NCI-H2196 treated with DMSO at 0.1 percent for 48 hours (cell line): ENCODE results near the gene JDP2.

Experiments
- DNase-seq: peaks from one replicate; lab custom pipeline; 2025; ENCODE audit not compliant: unreplicated experiment; lab: John Stamatoyannopoulos, UW

JDP2 gene

GRCh38 chr14:75479770-75480600 lies 52.2 kb downstream of the JDP2 start:
- DNase-seq: no peak

GRCh38 chr14:75482366-75482765 lies 54.5 kb downstream of the JDP2 start:
- no peak for DNase-seq

GRCh38 chr14:75484711-75485429 lies 57.0 kb downstream of the JDP2 start:
- DNase-seq: no peak

- DNase-seq: no peak
These were observed 58.5 kb downstream of the JDP2 start for GRCh38 chr14:75486318-75486717.

GRCh38 chr14:75487155-75487671 lies 59.4 kb downstream of the JDP2 start:
- DNase-seq: no peak

- DNase-seq: no peak
These were observed 61.6 kb downstream of the JDP2 start for GRCh38 chr14:75489480-75489837.

GRCh38 chr14:75491376-75491978 lies 63.7 kb downstream of the JDP2 start:
- DNase-seq: no peak

GRCh38 chr14:75492832-75493591 lies 65.2 kb downstream of the JDP2 start:
- DNase-seq: no peak

GRCh38 chr14:75493592-75494087 lies 65.8 kb downstream of the JDP2 start:
- DNase-seq: no peak

- DNase-seq: no peak
These were observed 67.1 kb downstream of the JDP2 start for GRCh38 chr14:75494896-75495295.

- DNase-seq: no peak
These were observed 67.6 kb downstream of the JDP2 start for GRCh38 chr14:75495399-75495798.

- DNase-seq: no peak
These were observed 68.1 kb downstream of the JDP2 start for GRCh38 chr14:75495882-75496281.

- DNase-seq: no peak
These were observed 68.9 kb downstream of the JDP2 start for GRCh38 chr14:75496755-75497154.

- no peak for DNase-seq
These were observed 69.4 kb downstream of the JDP2 start for GRCh38 chr14:75497191-75497590.

- DNase-seq: no peak
These were observed 69.9 kb downstream of the JDP2 start for GRCh38 chr14:75497701-75498100.

GRCh38 chr14:75499084-75499875 lies 71.5 kb downstream of the JDP2 start:
- no peak for DNase-seq

- DNase-seq: no peak
These were observed 73.3 kb downstream of the JDP2 start for GRCh38 chr14:75501080-75501479.

GRCh38 chr14:75504411-75504810 lies 76.6 kb downstream of the JDP2 start:
- no peak for DNase-seq

GRCh38 chr14:75506930-75507329 lies 79.1 kb downstream of the JDP2 start:
- DNase-seq: no peak

GRCh38 chr14:75510547-75510946 lies 82.7 kb downstream of the JDP2 start:
- no peak for DNase-seq
